ENCODE measurements around the gene ADAM30.

ADAM30 gene

GRCh38 chr1:119893827-119894700, 2.3 kb downstream of the ADAM30 start:
- H3K27ac Mint-ChIP-seq = no peak overlapping the region
- DNase-seq (no peak), ATAC-seq (no peak)
- H3K4me1 Mint-ChIP-seq = peaks cover 34% of the 10 kb centered on the region
- peaks cover 29% of the 10 kb centered on the region for H3K27me3 Mint-ChIP-seq
- no peaks in the 10 kb centered on the region for H3K9me3 Mint-ChIP-seq
- H3K4me3 Mint-ChIP-seq = peak overlapping the region in 1 of 2 donors; percentile 15

- Mint-ChIP-seq H3K4me3 (peak overlapping the region in 1 of 2 donors; percentile 15), H3K27me3 (peaks cover 36% of the 10 kb centered on the region), H3K9me3 (peaks cover 6 to 7% of the 10 kb centered on the region in 2 donors), H3K27ac (no peak overlapping the region), H3K4me1 (peaks cover 34% of the 10 kb centered on the region)
- ATAC-seq (peak; percentile 92), DNase-seq (peak; percentile 12 to 17)
Observed at GRCh38 chr1:119893238-119893791, 3.0 kb downstream of the ADAM30 start.

- DNase-seq (no peak), ATAC-seq (no peak)
- H3K4me3 Mint-ChIP-seq = no peak overlapping the region
- peaks cover 34% of the 10 kb centered on the region for H3K4me1 Mint-ChIP-seq
- H3K27ac Mint-ChIP-seq = no peak overlapping the region
- peaks cover 44% of the 10 kb centered on the region for H3K27me3 Mint-ChIP-seq
- H3K9me3 Mint-ChIP-seq = peaks cover 8 to 14% of the 10 kb centered on the region in 2 donors
Observed at GRCh38 chr1:119891386-119891785, 4.9 kb downstream of the ADAM30 start.

GRCh38 chr1:119888476-119888875, 7.8 kb downstream of the ADAM30 start:
- Mint-ChIP-seq H3K4me3 (no peak overlapping the region), H3K27me3 (peaks cover 48% of the 10 kb centered on the region), H3K4me1 (peaks cover 26% of the 10 kb centered on the region), H3K27ac (no peak overlapping the region), H3K9me3 (peaks cover 8 to 14% of the 10 kb centered on the region in 2 donors)
- DNase-seq (no peak), ATAC-seq (no peak)

- Mint-ChIP-seq H3K4me1 (peaks cover 15% of the 10 kb centered on the region), H3K27ac (no peak overlapping the region), H3K4me3 (no peak overlapping the region), H3K9me3 (peaks cover 8 to 14% of the 10 kb centered on the region in 2 donors), H3K27me3 (peaks cover 48% of the 10 kb centered on the region)
- ATAC-seq (no peak), DNase-seq (no peak)
Observed at GRCh38 chr1:119887427-119887826, 8.9 kb downstream of the ADAM30 start.

- Mint-ChIP-seq H3K27ac (no peak overlapping the region), H3K27me3 (peaks cover 38% of the 10 kb centered on the region), H3K4me1 (peaks cover 5% of the 10 kb centered on the region), H3K4me3 (no peak overlapping the region), H3K9me3 (peaks cover 8 to 14% of the 10 kb centered on the region in 2 donors)
- ATAC-seq (peak; percentile 82), DNase-seq (peak; percentile 55 to 59)
Observed at GRCh38 chr1:119885903-119886783, 10.2 kb downstream of the ADAM30 start.

- Mint-ChIP-seq H3K9me3 (peaks cover 8 to 14% of the 10 kb centered on the region in 2 donors), H3K27me3 (peaks cover 41% of the 10 kb centered on the region), H3K4me3 (no peak overlapping the region), H3K27ac (no peak overlapping the region), H3K4me1 (no peaks in the 10 kb centered on the region)
- DNase-seq = no peak
- ATAC-seq = no peak
Observed at GRCh38 chr1:119884711-119885110, 11.6 kb downstream of the ADAM30 start.

GRCh38 chr1:119883826-119884225, 12.5 kb downstream of the ADAM30 start:
- Mint-ChIP-seq H3K27ac (no peak overlapping the region), H3K27me3 (peaks cover 38% of the 10 kb centered on the region), H3K4me3 (no peak overlapping the region), H3K9me3 (peaks cover 7 to 12% of the 10 kb centered on the region in 2 donors), H3K4me1 (no peaks in the 10 kb centered on the region)
- DNase-seq = no peak
- ATAC-seq = no peak

GRCh38 chr1:119882132-119883049, 13.9 kb downstream of the ADAM30 start:
- H3K27ac Mint-ChIP-seq = no peak overlapping the region
- no peak for ATAC-seq
- no peaks in the 10 kb centered on the region for H3K9me3 Mint-ChIP-seq
- H3K4me3 Mint-ChIP-seq = no peak overlapping the region
- no peak for DNase-seq
- peaks cover 24% of the 10 kb centered on the region for H3K27me3 Mint-ChIP-seq
- no peaks in the 10 kb centered on the region for H3K4me1 Mint-ChIP-seq

GRCh38 chr1:119879510-119880434, 16.5 kb downstream of the ADAM30 start:
- Mint-ChIP-seq H3K4me1 (no peaks in the 10 kb centered on the region), H3K4me3 (no peak overlapping the region), H3K9me3 (no peaks in the 10 kb centered on the region), H3K27ac (peak overlapping the region in 1 of 2 donors; percentile 1), H3K27me3 (peaks cover 12% of the 10 kb centered on the region)
- ATAC-seq = no peak
- DNase-seq = no peak

GRCh38 chr1:119878171-119878570, 18.1 kb downstream of the ADAM30 start:
- no peak for DNase-seq
- ATAC-seq = no peak
- H3K27ac Mint-ChIP-seq = no peak overlapping the region
- peaks cover 12% of the 10 kb centered on the region for H3K27me3 Mint-ChIP-seq
- H3K9me3 Mint-ChIP-seq = no peaks in the 10 kb centered on the region
- no peak overlapping the region for H3K4me3 Mint-ChIP-seq
- no peaks in the 10 kb centered on the region for H3K4me1 Mint-ChIP-seq

- ATAC-seq = no peak
- peaks cover 7% of the 10 kb centered on the region for H3K4me1 Mint-ChIP-seq
- H3K27ac Mint-ChIP-seq = no peak overlapping the region
- H3K4me3 Mint-ChIP-seq = no peak overlapping the region
- H3K27me3 Mint-ChIP-seq = peaks cover 22% of the 10 kb centered on the region
- DNase-seq = no peak
- H3K9me3 Mint-ChIP-seq = no peaks in the 10 kb centered on the region
Observed at GRCh38 chr1:119874186-119874585, 22.1 kb downstream of the ADAM30 start.

GRCh38 chr1:119873135-119874015, 22.9 kb downstream of the ADAM30 start:
- no peaks in the 10 kb centered on the region for H3K9me3 Mint-ChIP-seq
- peaks cover 7% of the 10 kb centered on the region for H3K4me1 Mint-ChIP-seq
- DNase-seq (no peak), ATAC-seq (peak; percentile 50)
- no peak overlapping the region for H3K4me3 Mint-ChIP-seq
- no peak overlapping the region for H3K27ac Mint-ChIP-seq
- peaks cover 22% of the 10 kb centered on the region for H3K27me3 Mint-ChIP-seq

All from stimulated activated naive CD8-positive, alpha-beta T cell treated with anti-CD3 and anti-CD28 coated beads, Interleukin-15, amount 100 ng/mL, for 72 hours (primary cell).